ENCODE results near the gene ADAMTSL3.

Gene ADAMTSL3

GRCh38 chr15:83717010-83717409 is 63.1 kb downstream of the ADAMTSL3 start:
- Histone ChIP-seq H3K27me3 (ENCODE audit: control insufficient read depth, low read length) (no peaks in the 10 kb centered on the region), H3K27ac (ENCODE audit: low read depth, low read length) (no peak overlapping the region), H3K36me3 (ENCODE audit: control insufficient read depth, low read length) (no peaks in the 10 kb centered on the region), H4K20me1 (ENCODE audit: control insufficient read depth, insufficient read depth, low read depth, low read length) (no peaks in the 10 kb centered on the region), H3K9me2 (replicated peaks; ENCODE audit: control insufficient read depth, low read length) (no peaks in the 10 kb centered on the region), H3K4me3 (ENCODE audit: low read length) (no peak overlapping the region), H3F3A (ENCODE audit: control insufficient read depth, insufficient read depth) (no peaks in the 10 kb centered on the region), H3K79me2 (ENCODE audit: control insufficient read depth, low read length) (no peaks in the 10 kb centered on the region), H3K4me2 (ENCODE audit: low read length) (no peak overlapping the region), H3K9me3 (ENCODE audit: control insufficient read depth, insufficient read depth, low read length) (no peaks in the 10 kb centered on the region), H3K4me1 (ENCODE audit: control insufficient read depth, low read length) (no peaks in the 10 kb centered on the region)
- TF ChIP-seq EZH2phosphoT487 (IDR thresholded peaks at IDR 0.05; ENCODE audit: borderline replicate concordance, low read length) (no peak), CTCF (IDR thresholded peaks at IDR 0.05; ENCODE audit: low read depth, low read length, poor library complexity, severe bottlenecking) (no peak)

- TF ChIP-seq EZH2phosphoT487 (IDR thresholded peaks at IDR 0.05; ENCODE audit: borderline replicate concordance, low read length): no peak
- TF ChIP-seq CTCF (IDR thresholded peaks at IDR 0.05; ENCODE audit: low read depth, low read length, poor library complexity, severe bottlenecking): no peak
- Histone ChIP-seq H3K4me2 (ENCODE audit: low read length) (no peak overlapping the region), H3K4me1 (ENCODE audit: control insufficient read depth, low read length) (no peaks in the 10 kb centered on the region), H3K9me2 (replicated peaks; ENCODE audit: control insufficient read depth, low read length) (no peaks in the 10 kb centered on the region), H3K27me3 (ENCODE audit: control insufficient read depth, low read length) (no peaks in the 10 kb centered on the region), H4K20me1 (ENCODE audit: control insufficient read depth, insufficient read depth, low read depth, low read length) (no peaks in the 10 kb centered on the region), H3F3A (ENCODE audit: control insufficient read depth, insufficient read depth) (no peaks in the 10 kb centered on the region), H3K9me3 (ENCODE audit: control insufficient read depth, insufficient read depth, low read length) (no peaks in the 10 kb centered on the region), H3K4me3 (ENCODE audit: low read length) (no peak overlapping the region), H3K36me3 (ENCODE audit: control insufficient read depth, low read length) (no peaks in the 10 kb centered on the region), H3K79me2 (ENCODE audit: control insufficient read depth, low read length) (no peaks in the 10 kb centered on the region), H3K27ac (ENCODE audit: low read depth, low read length) (no peak overlapping the region)
Measured at GRCh38 chr15:83720468-83720867, 66.5 kb downstream of the ADAMTSL3 start.

- Histone ChIP-seq H3K4me3 (ENCODE audit: low read length) (no peak overlapping the region), H3K36me3 (ENCODE audit: control insufficient read depth, low read length) (no peaks in the 10 kb centered on the region), H4K20me1 (ENCODE audit: control insufficient read depth, insufficient read depth, low read depth, low read length) (no peaks in the 10 kb centered on the region), H3F3A (ENCODE audit: control insufficient read depth, insufficient read depth) (no peaks in the 10 kb centered on the region), H3K27me3 (ENCODE audit: control insufficient read depth, low read length) (no peaks in the 10 kb centered on the region), H3K4me2 (ENCODE audit: low read length) (no peak overlapping the region), H3K27ac (ENCODE audit: low read depth, low read length) (no peak overlapping the region), H3K9me3 (ENCODE audit: control insufficient read depth, insufficient read depth, low read length) (no peaks in the 10 kb centered on the region; the same call in 1 of the 2 replicates), H3K9me2 (replicated peaks; ENCODE audit: control insufficient read depth, low read length) (no peaks in the 10 kb centered on the region), H3K79me2 (ENCODE audit: control insufficient read depth, low read length) (no peaks in the 10 kb centered on the region), H3K4me1 (ENCODE audit: control insufficient read depth, low read length) (no peaks in the 10 kb centered on the region)
- no peak for TF ChIP-seq CTCF (IDR thresholded peaks at IDR 0.05; ENCODE audit: low read depth, low read length, poor library complexity, severe bottlenecking)
- no peak for TF ChIP-seq EZH2phosphoT487 (IDR thresholded peaks at IDR 0.05; ENCODE audit: borderline replicate concordance, low read length)
Measured at GRCh38 chr15:83721031-83721430, 67.1 kb downstream of the ADAMTSL3 start.

GRCh38 chr15:83721981-83722380 is 68.1 kb downstream of the ADAMTSL3 start:
- Histone ChIP-seq H3K79me2 (ENCODE audit: control insufficient read depth, low read length) (no peaks in the 10 kb centered on the region), H4K20me1 (ENCODE audit: control insufficient read depth, insufficient read depth, low read depth, low read length) (no peaks in the 10 kb centered on the region), H3K27ac (ENCODE audit: low read depth, low read length) (no peak overlapping the region), H3K36me3 (ENCODE audit: control insufficient read depth, low read length) (no peaks in the 10 kb centered on the region), H3K4me1 (ENCODE audit: control insufficient read depth, low read length) (no peaks in the 10 kb centered on the region), H3F3A (ENCODE audit: control insufficient read depth, insufficient read depth) (no peaks in the 10 kb centered on the region), H3K9me2 (replicated peaks; ENCODE audit: control insufficient read depth, low read length) (no peaks in the 10 kb centered on the region), H3K27me3 (ENCODE audit: control insufficient read depth, low read length) (no peaks in the 10 kb centered on the region), H3K4me3 (ENCODE audit: low read length) (no peak overlapping the region), H3K4me2 (ENCODE audit: low read length) (no peak overlapping the region), H3K9me3 (ENCODE audit: control insufficient read depth, insufficient read depth, low read length) (no peaks in the 10 kb centered on the region; the same call in 1 of the 2 replicates)
- TF ChIP-seq EZH2phosphoT487 (IDR thresholded peaks at IDR 0.05; ENCODE audit: borderline replicate concordance, low read length): no peak
- TF ChIP-seq CTCF (IDR thresholded peaks at IDR 0.05; ENCODE audit: low read depth, low read length, poor library complexity, severe bottlenecking): no peak
